Astrocyte (in vitro differentiated cells and primary cell): ENCODE measurements around the gene FRMD3. TPM values are rescaled to one million over a fixed set of nuclear protein-coding genes. Genes with fewer than 3 reads are reported as not detected.

Experiments used
- DNase-seq: peaks from one replicate; pipeline ENCODE4 v3.0.0-alpha.2; 2010; ENCODE audit warnings: low read depth
- FAIRE-seq: peaks from 2 replicates; lab custom pipeline; 2011; peaks lifted over from hg19 to GRCh38; lab: Jason Lieb, UNC
- H2AFZ ChIP-seq: 2 replicates; pipeline ENCODE4 v1.6.0; 2012; ENCODE audit warnings: low read depth, low read length, inconsistent platforms
- H3K27ac ChIP-seq: 2 replicates; pipeline ENCODE4 v1.5.1; 2011; ENCODE audit warnings: low read depth, low read length, inconsistent platforms
- H3K27me3 ChIP-seq: 2 replicates; pipeline ENCODE4 v1.6.0; 2011; ENCODE audit warnings: low read length, inconsistent platforms; ENCODE audit not compliant: insufficient read depth
- H3K36me3 ChIP-seq: 2 replicates; pipeline ENCODE4 v1.5.1; 2011; ENCODE audit warnings: low read length, inconsistent platforms; ENCODE audit not compliant: insufficient read depth
- H3K4me1 ChIP-seq: 2 replicates; pipeline ENCODE4 v1.5.1; 2011; ENCODE audit warnings: low read length, inconsistent platforms; ENCODE audit not compliant: insufficient read depth
- H3K4me2 ChIP-seq: 2 replicates; pipeline ENCODE4 v1.6.0; 2012; ENCODE audit warnings: low read length, inconsistent platforms
- H3K4me3 ChIP-seq: 2 replicates; pipeline ENCODE4 v1.5.1; 2011; ENCODE audit warnings: low read depth, mild to moderate bottlenecking, low read length, inconsistent platforms; ENCODE audit not compliant: insufficient read depth
- H3K79me2 ChIP-seq: 2 replicates; pipeline ENCODE4 v1.6.0; 2012; ENCODE audit warnings: mild to moderate bottlenecking, low read length, inconsistent platforms; ENCODE audit not compliant: insufficient read depth
- H3K9ac ChIP-seq: 2 replicates; pipeline ENCODE4 v1.6.0; 2012; ENCODE audit warnings: mild to moderate bottlenecking, low read length, inconsistent platforms
- H3K9me3 ChIP-seq: 2 replicates; pipeline ENCODE4 v1.5.1; 2012; ENCODE audit warnings: low read depth, mild to moderate bottlenecking, low read length, inconsistent platforms; ENCODE audit not compliant: insufficient read depth
- H4K20me1 ChIP-seq: 2 replicates; pipeline ENCODE4 v1.6.0; 2012; ENCODE audit warnings: low read length, inconsistent platforms; ENCODE audit not compliant: insufficient read depth
- H3K27ac Mint-ChIP-seq: one replicate; pipeline ENCODE4 v1.8.0; 2021; ENCODE audit warnings: mild to moderate bottlenecking, mixed read lengths; ENCODE audit not compliant: unreplicated experiment
- H3K27me3 Mint-ChIP-seq: one replicate; pipeline ENCODE4 v1.8.0; 2021; ENCODE audit warnings: low read depth, mixed read lengths; ENCODE audit not compliant: unreplicated experiment
- H3K36me3 Mint-ChIP-seq: one replicate; pipeline ENCODE4 v1.8.0; 2021; ENCODE audit warnings: low read depth, mixed read lengths; ENCODE audit not compliant: unreplicated experiment
- H3K4me1 Mint-ChIP-seq: one replicate; pipeline ENCODE4 v1.8.0; 2021; ENCODE audit warnings: low read depth, mixed read lengths; ENCODE audit not compliant: unreplicated experiment
- H3K4me3 Mint-ChIP-seq: one replicate; pipeline ENCODE4 v1.8.0; 2021; ENCODE audit warnings: mild to moderate bottlenecking, moderate library complexity, mixed read lengths; ENCODE audit not compliant: unreplicated experiment
- H3K9me3 Mint-ChIP-seq: one replicate; pipeline ENCODE4 v1.8.0; 2021; ENCODE audit warnings: mild to moderate bottlenecking, mixed read lengths; ENCODE audit not compliant: unreplicated experiment
- EZH2 ChIP-seq: IDR thresholded peaks from 2 replicates; pipeline ENCODE4 v1.6.1; 2012; ENCODE audit warnings: mild to moderate bottlenecking, low read length, inconsistent platforms; ENCODE audit not compliant: insufficient read depth
- total RNA-seq: library from RNA; stranded (reverse); gene quantifications from 2 replicates; pipeline ENCODE4 v1.2.1, GENCODE V29; 2021
- TF ChIP-seq, protein P1 (sequence below): IDR thresholded peaks from 2 replicates; pipeline ENCODE4 v1.5.1; 2011; ENCODE audit warnings: low read depth, mild to moderate bottlenecking, inconsistent platforms, low read length, moderate library complexity; ENCODE audit not compliant: insufficient read depth

FRMD3 gene
- total RNA-seq, 1 donor from 2014 or later, result 0.39 TPM

DNA sequence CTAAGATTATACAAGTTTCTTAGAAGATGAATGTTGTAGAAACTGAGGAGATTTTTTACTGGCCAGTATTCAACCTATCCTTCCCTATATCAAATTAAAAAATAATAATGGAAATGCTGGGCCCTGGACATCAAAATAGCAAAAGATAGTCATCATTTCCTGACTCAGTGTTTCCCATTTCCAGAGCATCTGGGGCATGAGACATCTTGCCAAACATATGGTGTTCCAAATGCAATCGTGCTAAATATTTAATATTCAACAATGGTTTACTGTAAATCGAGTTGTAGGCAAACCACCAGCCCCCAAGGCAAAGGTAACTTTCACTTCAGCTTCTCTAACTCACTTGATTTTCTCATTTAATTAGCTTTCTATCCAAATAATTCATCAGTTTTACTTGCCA, 152.9 kb downstream of the FRMD3 start:
- H3K36me3 ChIP-seq, result no peaks in the 10 kb centered on the region
- Mint-ChIP-seq H3K4me1 (no peaks in the 10 kb centered on the region), H3K4me3 (no peak overlapping the region), H3K36me3 (no peaks in the 10 kb centered on the region), H3K27me3 (peaks cover 6% of the 10 kb centered on the region), H3K9me3 (no peaks in the 10 kb centered on the region), H3K27ac (no peak overlapping the region)
- no peak overlapping the region for H3K4me3 ChIP-seq
- no peaks in the 10 kb centered on the region for H3K4me1 ChIP-seq
- no peaks in the 10 kb centered on the region for H3K79me2 ChIP-seq
- no peak overlapping the region for H3K9ac ChIP-seq
- no peak overlapping the region for H2AFZ ChIP-seq
- H3K9me3 ChIP-seq, result no peaks in the 10 kb centered on the region
- DNase-seq (no peak), FAIRE-seq (no peak)
- H3K4me2 ChIP-seq, result no peak overlapping the region
- no peaks in the 10 kb centered on the region for H3K27me3 ChIP-seq
- H3K27ac ChIP-seq, result no peak overlapping the region
- no peak for TF ChIP-seq EZH2
- TF ChIP-seq, protein P1, sequence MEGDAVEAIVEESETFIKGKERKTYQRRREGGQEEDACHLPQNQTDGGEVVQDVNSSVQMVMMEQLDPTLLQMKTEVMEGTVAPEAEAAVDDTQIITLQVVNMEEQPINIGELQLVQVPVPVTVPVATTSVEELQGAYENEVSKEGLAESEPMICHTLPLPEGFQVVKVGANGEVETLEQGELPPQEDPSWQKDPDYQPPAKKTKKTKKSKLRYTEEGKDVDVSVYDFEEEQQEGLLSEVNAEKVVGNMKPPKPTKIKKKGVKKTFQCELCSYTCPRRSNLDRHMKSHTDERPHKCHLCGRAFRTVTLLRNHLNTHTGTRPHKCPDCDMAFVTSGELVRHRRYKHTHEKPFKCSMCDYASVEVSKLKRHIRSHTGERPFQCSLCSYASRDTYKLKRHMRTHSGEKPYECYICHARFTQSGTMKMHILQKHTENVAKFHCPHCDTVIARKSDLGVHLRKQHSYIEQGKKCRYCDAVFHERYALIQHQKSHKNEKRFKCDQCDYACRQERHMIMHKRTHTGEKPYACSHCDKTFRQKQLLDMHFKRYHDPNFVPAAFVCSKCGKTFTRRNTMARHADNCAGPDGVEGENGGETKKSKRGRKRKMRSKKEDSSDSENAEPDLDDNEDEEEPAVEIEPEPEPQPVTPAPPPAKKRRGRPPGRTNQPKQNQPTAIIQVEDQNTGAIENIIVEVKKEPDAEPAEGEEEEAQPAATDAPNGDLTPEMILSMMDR, result no peak
- no peaks in the 10 kb centered on the region for H4K20me1 ChIP-seq

DNA sequence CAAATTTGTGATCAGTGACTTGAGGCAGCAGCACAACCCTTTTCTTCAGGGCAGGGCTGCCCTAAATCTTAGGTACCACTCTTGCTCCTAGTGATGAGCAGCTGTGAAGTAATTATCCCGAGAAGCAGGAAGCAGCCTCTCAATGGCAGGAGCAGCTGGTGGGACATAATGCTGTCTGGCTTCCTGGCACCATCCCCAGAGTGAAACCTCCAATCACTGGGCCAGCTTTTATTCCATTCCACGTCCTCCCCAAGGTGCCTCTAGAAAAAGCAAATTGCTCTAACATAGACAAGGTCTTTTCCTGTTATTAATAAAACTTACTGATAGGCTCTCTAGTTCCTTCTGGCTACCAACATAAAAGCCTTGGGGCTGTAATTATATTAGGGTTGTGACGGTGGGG, 154.0 kb downstream of the FRMD3 start:
- Histone ChIP-seq H3K27ac (no peak overlapping the region), H3K4me1 (no peaks in the 10 kb centered on the region), H3K9me3 (no peaks in the 10 kb centered on the region), H3K4me3 (no peak overlapping the region), H3K4me2 (no peak overlapping the region), H3K27me3 (no peaks in the 10 kb centered on the region), H4K20me1 (no peaks in the 10 kb centered on the region), H2AFZ (no peak overlapping the region), H3K79me2 (no peaks in the 10 kb centered on the region), H3K36me3 (no peaks in the 10 kb centered on the region), H3K9ac (no peak overlapping the region)
- FAIRE-seq, result no peak
- no peaks in the 10 kb centered on the region for H3K4me1 Mint-ChIP-seq
- no peak overlapping the region for H3K4me3 Mint-ChIP-seq
- no peak for DNase-seq
- no peak overlapping the region for H3K27ac Mint-ChIP-seq
- no peaks in the 10 kb centered on the region for H3K36me3 Mint-ChIP-seq
- H3K9me3 Mint-ChIP-seq, result peaks cover 3% of the 10 kb centered on the region
- H3K27me3 Mint-ChIP-seq, result peaks cover 6% of the 10 kb centered on the region
- TF ChIP-seq EZH2, result no peak
- TF ChIP-seq, protein P1, result no peak

DNA sequence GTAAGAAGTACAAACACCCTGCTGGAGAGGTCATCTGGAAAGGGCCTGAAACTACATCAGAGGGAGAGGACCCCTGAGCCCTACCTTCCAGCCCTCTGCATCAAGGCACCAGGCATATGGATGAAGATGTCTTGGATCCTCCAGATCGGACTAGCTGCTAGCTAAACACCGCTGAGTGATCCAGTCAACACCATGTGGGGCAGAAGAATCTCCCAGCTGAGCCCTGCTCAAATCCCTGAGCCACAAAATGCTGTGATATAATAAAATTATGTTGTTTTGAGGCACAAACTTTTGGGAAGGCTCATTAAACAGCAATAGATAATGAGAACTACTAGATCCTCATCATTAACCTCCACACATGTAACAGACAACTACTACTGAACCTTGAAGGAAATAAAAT, 155.2 kb downstream of the FRMD3 start:
- Mint-ChIP-seq H3K27ac (no peak overlapping the region), H3K4me1 (no peaks in the 10 kb centered on the region), H3K4me3 (no peak overlapping the region), H3K27me3 (peaks cover 5% of the 10 kb centered on the region), H3K9me3 (peaks cover 3% of the 10 kb centered on the region), H3K36me3 (no peaks in the 10 kb centered on the region)
- no peaks in the 10 kb centered on the region for H3K27me3 ChIP-seq
- no peaks in the 10 kb centered on the region for H3K4me1 ChIP-seq
- H3K79me2 ChIP-seq, result no peaks in the 10 kb centered on the region
- H3K4me2 ChIP-seq, result no peak overlapping the region
- no peak overlapping the region for H3K9ac ChIP-seq
- H4K20me1 ChIP-seq, result no peaks in the 10 kb centered on the region
- no peaks in the 10 kb centered on the region for H3K9me3 ChIP-seq
- no peak overlapping the region for H3K4me3 ChIP-seq
- TF ChIP-seq, protein P1, result no peak
- no peak for TF ChIP-seq EZH2
- no peaks in the 10 kb centered on the region for H3K36me3 ChIP-seq
- no peak overlapping the region for H3K27ac ChIP-seq
- no peak for FAIRE-seq
- DNase-seq, result no peak
- no peak overlapping the region for H2AFZ ChIP-seq
